Measurements from ENCODE around the gene AXIN1.
A peak's percentile ranks its signal among the peaks of the same experiment; 100 is the strongest.
"Not testable (repeated sequence)": the region's sequence is repeated elsewhere in the genome, so short reads cannot be mapped to it uniquely, and the experiment has no call there.

The AXIN1 gene

GRCh38 chr16:370443-370842 is 17.9 kb upstream of the AXIN1 start, which contains the start of gene MRPL28:
TSS of gene MRPL28 (minus strand) at chr16:370538. CDS start at chr16:370218, 320 bp downstream.
- DNase-seq = peak; percentile 93 to 94

DNA sequence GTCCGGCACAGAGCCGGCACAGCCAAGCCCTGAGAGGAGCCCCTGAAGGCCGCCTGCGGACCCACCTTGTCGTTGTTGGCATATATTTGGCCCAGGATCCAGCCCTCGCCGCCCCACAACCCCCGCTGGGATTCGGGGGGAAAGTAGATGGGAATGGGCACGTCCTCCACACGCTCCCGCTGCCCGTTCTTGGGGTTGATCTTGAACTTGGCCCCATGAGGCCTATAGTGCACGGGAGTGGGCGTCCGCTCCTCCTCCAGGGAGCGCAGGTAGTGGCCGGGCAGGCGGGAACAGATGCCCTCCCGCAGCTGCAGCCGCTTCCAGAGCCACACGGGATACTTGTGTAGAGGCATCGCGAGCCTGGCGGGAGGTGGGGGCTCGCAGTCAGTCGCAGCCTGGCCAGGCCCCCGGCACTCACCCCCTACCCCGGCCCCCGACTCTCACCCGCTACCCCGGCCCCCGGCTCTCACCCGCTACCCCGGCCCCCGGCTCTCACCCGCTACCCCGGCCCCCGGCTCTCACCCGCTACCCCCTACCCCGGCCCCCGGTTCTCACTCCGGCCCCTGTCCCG is 17.4 kb upstream of the AXIN1 start:
- DNase-seq = no peak

GRCh38 chr16:369275-369865 is 16.8 kb upstream of the AXIN1 start:
- DNase-seq = no peak

GRCh38 chr16:368388-369158 is 16.1 kb upstream of the AXIN1 start:
- DNase-seq = no peak

GRCh38 chr16:367333-367903 is 14.9 kb upstream of the AXIN1 start:
- DNase-seq = no peak

GRCh38 chr16:366476-366875 is 14.0 kb upstream of the AXIN1 start:
- no peak for DNase-seq

GRCh38 chr16:364595-365491 is 12.3 kb upstream of the AXIN1 start:
- DNase-seq = no peak

- no peak for DNase-seq
Observed at GRCh38 chr16:363766-364490, 11.4 kb upstream of the AXIN1 start.

GRCh38 chr16:363110-363765 is 10.7 kb upstream of the AXIN1 start:
- no peak for DNase-seq

GRCh38 chr16:362702-362999 is 10.1 kb upstream of the AXIN1 start:
- not testable (repeated sequence) for DNase-seq

DNA sequence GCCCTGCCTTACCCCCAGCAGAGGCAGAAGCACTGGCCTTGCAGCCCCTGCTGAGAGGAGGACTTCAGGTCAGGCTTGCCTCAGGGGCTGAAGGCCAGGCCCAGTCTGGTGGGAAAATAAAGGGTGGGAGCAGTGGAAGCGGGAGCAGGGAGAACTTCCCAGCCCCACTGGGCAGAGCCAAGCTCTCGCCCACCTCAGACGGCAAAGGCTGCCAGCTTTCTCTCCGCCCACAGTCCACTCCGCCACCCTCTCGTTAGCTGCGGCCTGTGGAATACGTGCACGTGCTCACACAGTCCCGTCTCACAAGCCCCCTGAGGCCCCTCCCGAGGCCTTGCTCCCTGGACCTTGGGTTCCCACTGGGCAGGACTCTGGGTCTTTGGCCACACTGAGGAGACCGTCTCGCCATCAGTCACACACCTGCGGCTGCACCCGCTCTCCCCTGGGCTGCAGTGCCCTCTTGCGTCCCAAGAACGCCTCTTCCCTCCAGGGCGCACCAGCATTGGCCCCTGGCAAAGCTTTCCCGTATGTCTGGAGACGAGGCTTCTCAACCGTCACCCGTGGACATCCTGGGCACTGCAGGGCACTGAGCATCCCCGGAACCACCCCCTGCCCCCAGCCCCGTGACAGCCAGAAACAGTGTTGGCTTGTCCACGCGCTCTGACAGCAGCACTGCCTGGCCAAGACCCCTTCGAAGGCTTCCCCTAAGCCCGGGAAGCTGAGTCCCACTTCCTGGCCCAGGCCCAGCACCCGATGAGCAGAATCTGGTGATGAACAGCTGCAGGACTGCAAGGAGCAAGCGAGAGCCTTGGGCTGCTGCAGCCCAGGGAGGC is 9.6 kb upstream of the AXIN1 start:
- DNase-seq = peak; percentile 77 to 80

DNA sequence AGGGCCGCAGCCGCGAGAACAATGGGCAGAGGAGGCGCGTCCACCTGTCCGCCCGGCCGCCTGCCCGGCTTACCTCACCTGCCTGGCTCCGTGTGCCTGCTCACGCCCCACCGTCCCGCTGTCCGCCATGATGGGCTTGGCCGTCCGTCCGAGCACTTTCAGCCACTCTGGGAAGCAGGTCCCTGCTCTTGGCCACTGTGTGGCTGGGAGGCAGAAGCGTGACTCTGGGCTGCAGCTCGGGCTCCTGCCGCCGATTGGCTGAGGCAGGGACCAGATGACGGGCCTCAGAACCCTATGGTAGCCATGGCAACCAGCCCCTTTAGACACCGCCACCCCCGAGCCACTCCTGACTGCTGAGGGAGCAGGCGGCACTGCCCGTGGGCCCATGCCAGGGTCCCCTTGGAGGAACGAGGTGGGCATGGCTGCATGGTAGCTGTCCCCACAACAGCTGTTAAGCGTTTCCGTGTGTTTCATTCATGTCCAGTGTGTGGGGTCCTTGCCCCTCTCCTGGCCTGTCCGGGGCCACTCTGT is 8.9 kb upstream of the AXIN1 start:
- DNase-seq = no peak

- no peak for DNase-seq
Observed at GRCh38 chr16:360698-361336, 8.3 kb upstream of the AXIN1 start.

DNA sequence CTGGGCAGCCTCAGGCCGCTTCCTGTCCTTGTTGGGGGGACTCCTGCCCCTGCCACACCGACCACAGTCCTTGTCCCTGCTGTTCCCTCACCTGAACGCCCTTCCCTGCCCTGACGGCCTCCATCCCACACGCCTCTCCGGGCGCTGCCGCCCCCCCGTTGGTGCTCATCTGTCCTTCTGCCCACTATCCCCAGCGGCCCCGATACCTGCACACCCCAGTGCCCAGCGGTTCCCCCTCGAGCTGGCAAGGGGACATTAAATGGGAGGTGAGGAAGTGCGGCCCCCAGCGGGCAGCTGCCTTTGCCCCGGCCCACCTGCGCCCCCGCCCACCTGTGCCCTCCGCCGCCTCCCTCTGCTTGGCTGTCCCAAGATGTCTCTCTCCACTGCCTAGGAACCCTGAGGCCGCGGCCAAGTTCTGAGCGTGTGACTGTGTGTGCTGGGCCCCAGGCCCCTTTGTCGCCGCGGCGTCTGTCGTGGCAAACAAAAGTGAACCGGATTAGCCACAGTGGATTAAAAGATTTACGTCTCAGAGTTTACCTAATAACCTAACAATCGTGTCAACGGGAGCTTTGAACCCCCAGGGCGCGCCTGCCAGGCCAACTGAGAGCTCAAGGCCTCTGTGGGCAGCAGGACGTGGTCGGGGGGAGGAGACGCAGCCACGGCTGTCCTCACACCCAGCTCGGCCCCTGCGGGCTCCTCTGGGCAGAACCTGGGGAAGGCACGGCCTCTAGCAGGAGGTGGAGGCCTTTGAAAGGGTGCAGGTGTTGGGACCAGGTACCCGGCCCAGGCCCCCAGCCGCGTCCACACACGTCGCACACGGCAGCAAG is 7.6 kb upstream of the AXIN1 start:
- DNase-seq = no peak

DNA sequence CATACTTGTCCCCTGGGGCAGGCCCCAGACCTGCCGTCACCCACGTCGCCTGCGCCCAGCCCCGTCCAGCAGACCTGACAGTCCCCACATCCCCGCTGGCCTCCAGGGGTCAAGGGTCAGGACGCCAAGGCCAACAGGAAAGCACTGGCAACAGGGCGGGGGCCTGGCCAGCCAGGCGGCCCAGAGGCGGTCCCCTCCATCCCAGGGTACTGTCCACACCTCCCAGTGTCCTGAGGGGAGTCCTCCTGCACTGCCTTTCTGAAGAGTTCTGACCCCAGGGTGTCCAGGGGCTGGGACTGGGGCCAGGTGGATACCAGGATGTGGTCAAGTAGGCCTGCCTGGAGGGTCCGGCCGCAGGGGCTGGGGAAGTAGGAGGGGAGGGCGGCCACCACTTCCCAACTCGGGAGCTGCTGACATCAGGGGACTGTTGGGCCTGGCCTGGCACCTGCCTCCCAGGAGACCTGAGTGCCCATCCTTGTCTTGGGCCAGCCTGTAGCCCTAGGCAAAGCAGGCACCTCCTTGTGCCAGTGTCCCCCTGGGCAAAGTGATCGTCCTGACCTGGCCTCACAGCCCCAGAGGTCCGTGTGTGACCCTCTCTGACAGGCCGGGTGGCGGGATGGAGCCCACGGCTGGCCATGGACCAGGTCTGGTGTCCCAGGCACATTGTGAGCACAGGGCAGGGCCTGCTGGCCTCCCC is 6.7 kb upstream of the AXIN1 start:
- DNase-seq = no peak

- no peak for DNase-seq
Observed at GRCh38 chr16:356741-357140, 4.2 kb upstream of the AXIN1 start.

DNA sequence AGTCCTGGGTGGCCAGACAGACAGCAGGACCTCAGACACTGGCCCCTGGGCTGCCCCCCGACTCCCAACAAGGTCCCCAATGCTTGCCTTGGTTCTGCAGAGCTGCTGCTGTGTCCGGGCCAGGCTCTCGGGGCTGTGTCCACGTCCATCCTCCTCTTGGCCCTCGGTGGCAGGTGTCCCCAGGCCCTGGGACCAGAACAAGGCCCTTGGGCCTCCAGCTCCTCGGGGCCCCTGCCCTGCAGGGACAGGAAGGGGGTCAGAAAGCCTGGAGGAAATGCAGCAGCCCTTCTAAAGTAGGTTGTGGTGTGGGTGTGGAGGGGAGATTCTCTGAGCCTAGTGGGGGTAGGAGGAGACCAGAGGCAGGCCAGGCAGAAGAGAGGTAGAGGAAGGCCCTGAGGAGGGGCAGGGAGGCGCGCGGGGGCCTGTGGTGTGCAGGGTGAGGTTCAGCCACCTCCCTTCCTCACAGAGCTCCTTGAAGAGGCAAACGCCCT is 2.5 kb upstream of the AXIN1 start:
- DNase-seq = peak; percentile 65 to 70

GRCh38 chr16:354291-354881 is 1.9 kb upstream of the AXIN1 start:
- no peak for DNase-seq
